Measurements from ENCODE around the gene HNRNPLL.
"Not testable (repeated sequence)": the region's sequence is repeated elsewhere in the genome, so short reads cannot be mapped to it uniquely, and the experiment has no call there.

The HNRNPLL gene

DNA sequence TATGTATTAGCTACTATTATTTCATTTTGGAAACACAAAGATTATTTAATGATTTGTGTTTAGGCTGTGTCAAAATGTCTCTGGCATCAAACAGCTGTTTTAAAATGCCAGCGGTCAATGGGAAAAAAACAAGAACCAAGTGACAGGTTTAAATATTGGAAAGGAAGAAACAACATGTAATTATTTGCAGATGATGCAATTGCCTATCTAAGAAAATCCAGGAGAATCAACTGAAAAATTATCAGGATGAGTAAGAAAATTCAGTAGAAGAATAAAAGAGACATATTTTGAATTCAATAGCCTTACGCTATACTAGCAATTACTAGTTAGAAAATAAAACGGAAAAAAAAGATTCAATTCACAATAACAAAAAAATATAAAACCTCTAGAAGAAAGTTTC, 51.6 kb downstream of the HNRNPLL start:
- no peak for DNase-seq

DNA sequence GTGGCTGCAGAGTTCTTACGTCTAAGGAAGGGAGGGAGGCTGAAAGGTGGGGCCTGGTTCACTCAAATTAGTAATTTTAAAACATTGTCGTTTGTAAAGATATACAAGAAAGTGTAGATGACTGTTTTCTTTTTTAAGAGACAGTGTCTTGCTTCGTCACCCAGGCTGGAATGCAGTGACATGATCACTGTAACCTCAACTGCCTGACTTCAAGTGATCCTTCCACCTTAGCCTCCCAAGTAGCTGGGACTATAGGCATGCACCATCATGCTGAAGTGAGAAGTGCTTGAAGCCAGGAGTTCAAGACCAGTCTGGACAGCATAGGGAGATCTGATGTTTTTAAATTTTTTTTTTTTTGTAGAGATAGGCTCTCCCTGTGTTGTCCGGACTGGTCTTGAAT, 52.9 kb downstream of the HNRNPLL start:
- no peak for DNase-seq

DNA sequence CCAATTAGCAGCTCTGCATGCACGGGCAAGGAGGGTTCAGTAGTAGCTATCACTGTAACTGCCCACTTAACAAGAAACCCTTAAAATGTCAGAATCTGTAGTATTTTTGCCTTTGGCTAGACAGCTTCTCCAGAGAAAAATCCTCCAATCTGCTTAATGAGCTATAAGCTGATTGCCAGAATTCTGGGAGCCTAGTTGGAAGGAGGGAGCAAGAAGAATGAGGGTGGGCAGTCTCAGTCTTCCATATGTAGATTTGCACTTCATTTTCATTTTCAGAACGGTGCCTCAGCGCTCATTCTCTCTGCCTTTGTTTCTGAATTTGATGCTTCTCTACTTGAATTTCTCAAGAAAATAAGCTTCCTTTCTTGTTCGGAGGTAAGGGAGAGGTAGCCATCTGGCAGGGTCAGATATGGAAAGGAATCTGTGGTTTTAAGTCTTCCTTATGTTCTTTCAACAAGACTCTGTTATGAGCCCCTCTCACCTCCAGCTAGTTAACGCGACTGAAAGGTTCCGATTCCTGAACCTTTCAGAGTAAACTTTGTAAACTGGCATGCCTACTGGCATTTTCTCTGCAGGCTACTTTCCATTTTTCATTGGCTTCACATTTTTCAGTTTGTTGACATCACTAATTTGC, 53.5 kb downstream of the HNRNPLL start:
- no peak for DNase-seq

DNA sequence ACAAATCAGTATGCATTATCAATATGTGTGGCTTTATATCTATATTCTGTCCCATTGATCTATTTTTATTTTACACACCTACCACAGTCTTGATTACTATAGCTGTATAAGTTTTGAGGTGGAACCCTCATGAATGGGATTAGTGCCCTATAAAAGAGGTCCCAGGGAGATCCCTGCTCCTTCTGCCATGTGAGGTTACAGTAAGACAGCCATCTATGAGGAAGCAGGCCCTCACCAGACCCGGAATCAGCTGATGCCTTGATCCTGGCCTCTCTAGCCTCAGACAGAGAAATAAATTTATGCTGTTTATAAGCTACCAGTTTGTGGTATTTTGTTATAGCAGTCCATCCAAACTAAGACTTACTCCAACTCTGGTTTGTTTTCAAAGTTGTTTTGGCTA, 54.9 kb downstream of the HNRNPLL start:
- DNase-seq: no peak

DNA sequence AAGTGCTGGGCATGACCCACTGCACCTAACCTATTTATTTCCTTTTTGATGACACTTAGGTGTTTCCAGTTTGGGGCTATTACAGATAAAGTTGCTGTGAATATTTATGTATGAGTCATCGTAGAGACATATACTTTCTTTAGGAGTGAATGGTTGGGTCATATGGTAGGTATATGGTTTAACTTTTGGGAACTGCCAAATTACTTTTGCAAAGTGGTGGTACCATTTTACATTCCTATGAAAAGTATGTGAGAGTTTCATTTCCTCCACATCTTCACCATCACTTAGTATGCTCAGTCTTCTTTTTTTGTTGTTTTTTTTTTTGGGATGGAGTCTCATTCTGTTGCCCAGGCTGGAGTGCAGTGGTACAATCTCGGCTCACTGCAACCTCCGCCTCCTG, 56.1 kb downstream of the HNRNPLL start:
- no peak for DNase-seq

DNA sequence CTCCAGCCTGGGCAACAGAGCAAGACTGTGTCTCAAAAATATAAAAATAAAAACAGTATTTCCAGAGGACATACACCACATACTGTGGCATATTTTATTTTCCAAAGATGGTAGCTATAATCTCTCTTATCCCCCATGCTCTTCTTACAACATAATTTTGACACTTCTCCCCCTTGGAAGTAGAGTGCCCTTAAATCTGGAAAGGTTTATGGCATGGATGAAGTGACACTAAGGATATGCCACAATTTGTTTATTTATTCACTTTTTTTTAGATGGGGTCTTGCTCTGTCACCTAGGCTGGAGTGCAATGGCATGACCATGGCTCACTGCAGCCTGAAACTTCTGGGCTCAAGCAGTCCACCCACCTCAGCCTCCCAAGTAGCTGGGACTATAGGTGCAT, 56.7 kb downstream of the HNRNPLL start:
- no peak for DNase-seq

DNA sequence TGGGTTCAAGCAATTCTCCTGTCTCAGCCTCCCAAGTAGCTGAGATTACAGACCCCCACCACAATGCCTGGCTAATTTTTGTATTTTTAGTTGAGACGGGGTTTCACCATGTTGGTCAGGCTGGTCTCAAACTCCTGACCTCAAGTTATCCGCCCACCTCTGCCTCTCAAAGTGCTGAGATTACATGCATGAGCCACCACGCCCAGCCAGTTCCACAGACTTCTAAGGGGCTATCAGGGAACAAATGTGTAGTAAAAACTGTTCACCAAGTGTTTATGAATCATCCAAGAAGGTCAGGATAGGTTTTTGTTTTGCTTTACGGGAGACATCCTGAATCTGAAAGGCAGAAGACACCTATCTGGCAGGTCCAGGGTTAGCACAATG, 60.5 kb downstream of the HNRNPLL start:
- DNase-seq: peak; percentile 42 to 47

DNA sequence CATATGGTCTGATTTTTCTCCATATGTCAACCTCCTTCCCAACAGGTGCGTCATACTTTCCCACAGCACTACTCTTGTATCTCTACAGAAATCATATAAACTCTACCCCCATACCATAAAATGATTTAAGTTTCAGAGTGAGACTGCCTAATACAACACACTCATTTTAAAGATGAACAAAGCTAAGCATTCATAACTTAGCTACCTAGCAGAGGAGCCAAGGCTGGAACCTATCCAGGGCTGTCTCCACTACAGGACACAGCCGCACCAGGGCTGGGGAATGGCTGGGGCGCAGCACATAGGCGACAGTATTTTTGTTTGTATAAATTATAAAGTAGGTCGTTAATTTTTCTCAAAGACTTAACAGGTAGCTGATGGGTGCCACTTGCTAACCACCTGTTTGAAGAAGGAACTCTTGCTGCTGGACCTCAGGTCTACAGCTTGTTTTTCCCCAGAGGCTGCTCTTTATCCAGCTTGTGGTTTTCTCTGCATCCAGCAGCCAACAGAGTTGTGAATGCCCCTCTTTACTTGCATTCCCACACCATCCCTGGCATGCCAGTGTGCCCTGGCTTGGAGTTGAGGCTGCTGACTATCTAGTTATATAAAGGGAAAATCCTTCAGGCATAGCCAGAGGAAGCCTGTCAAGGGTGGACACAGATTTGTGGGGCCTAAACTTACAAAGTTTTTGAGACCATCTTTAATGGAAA, 62.0 kb downstream of the HNRNPLL start:
- DNase-seq: no peak

DNA sequence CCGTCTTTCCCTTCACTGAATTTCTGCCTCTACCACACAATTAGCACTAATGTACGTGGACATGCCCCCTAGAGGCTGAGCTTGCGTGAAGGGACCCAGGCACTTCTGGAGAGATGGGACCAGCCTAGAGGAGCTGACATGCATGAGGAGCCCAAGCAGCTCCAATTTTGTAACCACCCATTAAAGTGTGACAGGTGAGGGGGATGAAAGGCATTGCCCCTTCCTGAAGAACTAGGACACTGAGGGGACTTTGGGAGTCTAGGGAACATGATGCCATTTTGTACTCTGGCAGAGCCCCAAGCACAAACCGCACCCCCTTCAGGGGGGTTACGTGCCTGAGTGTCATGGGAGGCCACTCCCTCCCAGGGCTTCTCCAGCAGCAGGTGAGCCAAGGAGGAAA, 63.6 kb downstream of the HNRNPLL start:
- DNase-seq: no peak

DNA sequence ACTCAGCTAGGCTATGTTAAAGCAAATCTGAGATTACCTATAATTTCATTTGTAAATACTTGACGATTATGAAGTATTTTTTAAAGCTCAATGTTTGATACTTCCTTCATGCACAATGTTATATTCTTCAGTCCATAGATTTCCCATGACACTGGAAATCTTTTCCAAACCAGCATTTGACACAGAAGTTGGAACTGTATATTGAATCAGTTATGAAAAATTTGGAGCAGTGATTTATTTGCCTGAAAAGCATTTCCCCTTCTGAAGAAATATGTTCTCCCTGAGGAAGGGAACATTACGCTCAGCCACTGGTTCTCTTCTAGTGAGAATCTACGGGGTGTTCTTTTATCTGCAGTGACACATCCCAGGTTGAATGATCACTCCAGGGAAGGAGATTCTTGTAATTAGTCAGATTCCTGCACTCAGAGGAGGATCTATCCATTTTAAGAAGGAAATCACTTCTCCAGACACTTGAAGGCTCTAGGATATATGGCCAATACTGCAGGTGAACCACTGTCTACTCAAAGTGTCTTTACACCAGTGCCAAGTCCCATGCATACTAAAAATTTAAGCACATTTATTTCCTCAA, 64.7 kb downstream of the HNRNPLL start:
- DNase-seq: no peak

DNA sequence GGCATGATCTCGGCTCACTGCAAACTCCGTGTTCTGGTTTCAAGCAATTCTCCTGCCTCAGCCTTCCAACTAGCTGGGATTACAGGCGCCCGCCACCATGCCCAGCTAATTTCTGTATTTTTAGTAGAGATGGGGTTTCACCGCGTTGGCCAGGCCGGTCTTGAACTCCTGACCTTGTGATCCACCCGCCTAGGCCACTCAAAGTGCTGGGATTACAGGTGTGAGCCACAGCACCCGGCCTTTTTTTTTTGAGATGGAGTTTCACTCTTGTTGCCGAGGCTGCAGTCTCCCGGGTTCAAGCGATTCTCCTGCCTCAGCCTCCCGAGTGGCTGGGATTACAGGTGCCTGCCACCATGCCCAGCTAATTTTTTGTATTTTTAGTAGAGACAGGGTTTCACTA, 65.4 kb downstream of the HNRNPLL start:
- not testable (repeated sequence) for DNase-seq

DNA sequence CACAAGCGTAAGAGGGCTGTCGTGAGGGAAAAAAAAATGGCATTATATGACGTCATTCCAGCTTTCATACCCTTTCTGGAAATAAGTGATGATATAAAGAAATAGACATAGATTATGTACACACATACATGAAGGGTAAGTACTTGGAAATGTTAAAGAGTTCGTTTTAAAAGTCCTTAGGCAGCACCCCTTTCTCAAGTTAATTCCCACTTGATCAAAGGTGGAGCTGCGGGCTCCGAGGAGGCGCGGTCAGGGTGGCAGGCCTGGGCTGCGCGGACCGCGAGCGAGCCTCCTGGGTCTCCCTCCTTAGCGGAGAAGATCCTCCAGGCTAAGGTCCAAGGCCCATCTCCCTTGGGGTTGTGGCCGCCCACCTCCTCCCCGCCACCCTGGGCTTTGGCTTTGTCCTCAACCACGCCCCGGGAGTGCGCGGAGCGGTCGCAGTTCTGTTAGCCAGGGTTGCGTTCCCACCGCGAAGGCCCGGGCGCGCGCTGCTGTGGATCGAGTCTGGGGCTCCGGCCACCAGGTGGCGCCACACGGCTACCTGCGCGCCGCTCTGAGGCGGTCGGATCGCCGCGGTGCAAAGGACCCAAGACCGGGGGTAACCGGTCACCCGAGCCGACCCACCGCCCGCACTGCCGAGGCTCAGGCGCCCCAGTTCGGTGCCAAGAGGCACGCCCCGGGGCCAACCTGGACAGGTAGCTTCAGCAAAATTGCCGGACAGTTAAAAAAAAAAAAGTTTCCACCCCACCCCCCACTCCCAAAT, 66.8 kb downstream of the HNRNPLL start:
- DNase-seq: peak; percentile 89 to 90

DNA sequence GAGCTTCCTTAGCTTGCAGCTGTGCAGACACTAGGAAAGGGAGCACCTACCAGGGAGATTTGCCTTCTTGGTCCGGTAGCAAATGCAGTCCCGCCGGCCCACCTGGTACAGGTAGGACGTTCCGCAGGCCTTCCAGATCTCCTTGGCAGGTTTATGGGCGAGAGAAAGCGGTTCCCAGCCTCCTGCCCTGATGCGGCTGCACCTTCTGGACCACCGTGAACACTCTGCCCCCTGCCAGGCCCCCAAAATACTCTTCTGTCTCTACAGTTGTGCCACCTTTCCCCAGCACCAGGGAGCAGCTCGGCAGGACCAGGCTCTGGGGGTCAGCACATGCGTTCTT, 67.4 kb downstream of the HNRNPLL start:
- no peak for DNase-seq

DNA sequence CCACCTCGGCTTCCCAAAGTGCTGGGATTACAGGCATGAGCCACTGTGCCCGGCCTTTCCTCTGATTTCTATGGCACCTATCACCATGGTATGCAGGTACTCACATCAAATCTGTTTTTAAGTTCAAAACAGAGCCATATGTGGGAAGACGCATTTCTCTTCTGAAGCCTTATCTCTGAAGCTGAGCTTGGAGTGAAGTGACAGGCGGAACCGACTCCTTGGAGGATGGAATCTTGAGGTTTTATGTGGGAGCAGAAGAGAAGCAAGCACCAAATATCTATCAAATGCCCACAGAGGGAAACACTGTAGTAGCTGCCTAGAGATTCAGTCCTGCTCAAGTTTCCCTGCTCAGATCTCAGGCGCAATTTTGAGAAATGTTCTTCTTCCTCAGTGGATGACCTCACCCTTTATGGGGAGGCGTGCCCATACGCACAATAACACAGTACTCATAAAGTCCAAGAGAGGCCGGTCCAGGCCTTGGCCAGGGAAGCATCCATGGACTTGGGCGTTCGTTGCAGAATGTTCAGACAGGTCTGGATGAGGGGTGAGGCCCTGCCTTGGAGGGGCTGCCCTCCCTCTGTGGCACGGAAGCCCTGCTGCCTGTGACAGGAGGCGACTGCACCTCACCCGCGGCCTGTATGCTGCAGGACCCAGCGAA, 67.9 kb downstream of the HNRNPLL start:
- DNase-seq: no peak

DNA sequence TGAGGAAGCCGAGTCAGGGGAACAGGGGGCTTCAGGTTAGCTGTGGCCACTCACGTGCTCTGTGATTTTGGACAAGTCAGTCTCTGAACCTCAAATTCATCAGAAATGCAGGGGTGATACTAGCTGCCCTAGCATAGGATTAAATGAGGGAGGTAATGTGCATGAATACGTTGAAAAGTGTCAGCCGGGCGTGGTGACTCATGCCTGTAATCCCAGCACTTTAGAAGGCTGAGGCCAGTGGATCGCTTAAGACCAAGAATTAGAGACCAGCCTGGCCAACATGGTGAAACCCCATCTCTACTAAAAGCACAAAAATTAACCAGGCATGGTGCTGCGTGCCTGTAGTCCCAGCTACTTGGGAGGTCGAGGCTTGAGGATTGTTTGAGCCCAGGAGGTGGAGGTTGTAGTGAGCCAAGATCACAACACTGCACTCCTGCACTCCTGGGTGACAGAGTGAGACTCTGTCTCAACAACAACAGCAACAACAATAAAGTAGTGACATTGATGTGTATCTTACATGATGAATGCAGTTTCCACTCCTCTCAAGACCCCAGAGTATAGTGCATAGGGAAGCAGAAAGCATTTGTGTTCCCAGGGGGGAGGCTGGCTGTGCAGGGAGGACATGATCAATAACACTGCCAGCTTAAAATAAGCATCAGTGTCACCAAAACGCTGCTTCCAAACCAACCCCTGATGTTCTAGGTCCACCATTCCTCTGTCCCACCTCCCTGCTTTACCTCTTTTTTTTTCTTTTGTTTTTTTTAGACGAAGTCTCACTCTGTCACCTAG, 68.8 kb downstream of the HNRNPLL start:
- DNase-seq: no peak

DNA sequence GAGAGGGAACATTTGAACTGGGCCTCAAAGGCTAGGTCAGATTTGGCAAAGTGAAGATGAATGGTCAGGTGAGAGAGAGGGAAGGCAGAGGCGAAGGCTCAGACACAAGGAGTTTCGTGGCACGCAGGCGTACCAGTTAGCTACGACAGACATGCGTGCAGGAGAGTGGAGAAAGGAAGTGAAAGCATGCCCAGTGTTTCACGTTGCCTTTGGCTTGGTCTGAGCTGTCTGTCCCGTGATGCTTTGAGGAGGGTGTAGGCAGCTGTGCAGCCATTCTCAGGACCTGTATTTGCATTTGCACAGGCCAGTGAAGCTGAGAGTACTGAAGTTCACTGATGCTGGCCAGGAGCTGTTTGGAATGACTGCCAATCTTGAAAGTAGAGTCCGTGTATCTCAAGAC, 69.5 kb downstream of the HNRNPLL start:
- no peak for DNase-seq

DNA sequence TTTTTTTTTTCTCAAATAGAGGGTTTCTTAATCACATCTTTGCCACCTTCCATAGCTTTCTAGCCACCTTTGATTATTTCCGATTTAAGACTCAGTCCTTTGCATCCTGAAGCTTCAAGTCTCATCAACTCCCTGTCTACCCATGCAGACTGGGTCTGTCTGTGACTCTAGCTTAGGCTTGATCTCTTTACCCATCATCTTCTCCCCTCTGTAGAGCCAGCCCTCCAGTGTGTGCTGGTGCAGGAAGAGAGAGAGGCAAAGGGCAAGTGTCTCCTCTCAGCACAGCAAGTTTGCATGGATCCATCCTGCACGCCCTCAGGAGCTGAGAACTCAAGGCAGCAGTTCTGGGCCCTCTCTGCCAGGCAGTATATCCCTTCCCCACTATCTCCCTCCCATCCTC, 70.4 kb downstream of the HNRNPLL start:
- no peak for DNase-seq

DNA sequence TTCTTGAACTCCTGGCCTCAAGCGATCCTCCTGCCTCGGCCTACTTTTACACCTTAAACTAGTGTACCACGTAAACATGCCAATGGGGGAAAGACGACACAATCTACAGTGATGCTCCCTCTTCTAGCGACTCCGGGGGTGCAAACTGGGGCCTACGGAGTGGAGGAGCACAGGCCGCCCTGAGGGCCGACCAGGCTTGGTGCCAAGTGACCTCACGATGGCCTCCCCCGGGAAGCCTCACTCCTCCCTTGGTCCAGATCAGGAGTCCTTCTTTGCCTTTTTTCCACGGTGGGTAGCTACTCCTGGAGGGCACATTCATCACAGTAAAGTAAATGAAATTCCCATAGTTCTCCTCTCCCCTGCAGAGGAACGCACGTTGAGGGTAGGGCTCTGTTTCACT, 73.5 kb downstream of the HNRNPLL start:
- DNase-seq: no peak

DNA sequence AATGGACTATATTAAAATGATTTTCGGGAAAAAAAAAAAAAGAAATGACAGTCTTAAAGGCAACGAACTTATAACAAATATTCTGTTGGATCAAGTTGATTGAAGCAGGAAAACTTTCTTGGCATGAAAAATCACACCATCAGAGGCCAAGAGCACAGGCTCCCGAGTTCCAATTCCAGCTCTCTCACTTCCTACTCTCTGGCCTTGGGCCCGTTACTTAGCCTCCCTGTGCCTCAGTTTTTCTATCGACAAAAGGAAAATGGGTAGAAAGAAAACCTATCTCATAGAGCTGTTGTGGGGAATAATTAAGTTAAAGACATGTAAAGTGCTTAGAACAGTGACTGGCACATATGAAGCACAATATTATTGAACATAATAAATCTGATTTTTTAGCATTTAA, 74.2 kb downstream of the HNRNPLL start:
- DNase-seq: no peak

DNA sequence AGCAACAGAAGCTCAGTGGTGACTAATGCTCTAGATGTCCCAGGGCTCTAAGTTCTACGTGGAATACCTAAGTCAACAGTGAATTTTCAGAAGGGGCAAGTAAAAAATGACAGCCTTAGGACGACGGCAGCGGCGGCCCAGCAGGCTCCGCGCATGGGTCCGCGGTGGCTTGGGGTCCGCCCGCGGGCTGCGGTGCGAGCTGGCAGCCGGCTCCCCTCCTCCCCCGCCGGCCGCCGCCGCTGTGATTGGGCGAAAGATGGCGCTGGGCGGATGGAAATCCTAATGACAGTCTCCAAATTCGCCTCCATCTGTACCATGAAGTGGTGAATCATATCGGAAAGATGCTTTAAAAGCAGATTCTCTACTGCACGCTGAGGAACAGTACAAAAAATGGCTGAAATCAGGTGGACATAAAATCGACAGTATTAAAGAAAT, 74.7 kb downstream of the HNRNPLL start:
- DNase-seq: peak; percentile 74 to 80

DNA sequence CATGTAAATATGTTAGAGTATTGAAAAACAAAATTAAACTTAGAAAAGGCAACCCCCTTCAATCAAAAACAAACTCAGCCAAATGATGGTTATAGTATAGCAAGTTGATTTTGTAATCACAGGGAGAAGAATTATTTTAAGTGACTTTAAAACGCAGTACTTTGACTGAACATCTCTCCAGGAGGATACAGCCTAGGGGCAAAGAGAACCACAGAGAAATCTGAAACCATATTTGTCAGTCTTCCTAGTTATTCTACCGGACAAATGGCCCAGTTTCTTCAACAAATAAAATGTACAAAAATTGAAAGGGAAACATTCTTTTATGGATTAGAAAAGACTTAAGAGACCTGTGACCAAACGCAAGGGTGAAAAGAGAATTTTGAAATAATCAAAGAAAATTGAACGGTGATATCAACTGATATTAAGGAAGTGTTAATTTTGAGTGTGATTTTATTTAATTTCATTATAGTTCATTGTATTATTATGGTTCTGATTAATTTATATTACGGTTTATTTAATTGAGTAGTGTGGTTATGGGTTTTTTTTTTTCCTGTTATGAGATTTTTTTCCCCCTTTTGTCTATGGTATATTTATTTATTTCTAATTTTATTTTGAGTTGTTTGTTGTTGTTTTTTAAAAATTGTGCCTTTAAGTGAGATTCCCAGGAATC, 75.3 kb downstream of the HNRNPLL start:
- no peak for DNase-seq

DNA sequence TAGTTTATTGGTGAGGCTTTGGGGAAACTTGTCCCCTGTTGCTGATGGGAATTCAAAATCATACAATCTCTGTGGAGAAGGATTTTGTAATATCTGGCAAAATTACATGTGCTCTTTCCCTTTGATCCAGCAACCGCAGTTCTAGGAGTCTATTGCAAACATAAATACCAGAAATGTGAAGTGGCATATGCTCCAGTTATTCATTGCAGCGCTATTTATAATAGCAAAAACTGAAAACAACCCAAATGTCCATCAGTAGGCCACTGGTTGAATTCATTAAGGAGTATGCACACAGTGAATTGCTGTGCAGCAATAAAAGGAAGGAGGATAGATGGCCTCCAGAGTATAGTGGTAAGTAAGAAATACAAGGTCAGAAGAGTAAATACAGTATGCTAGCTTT, 76.5 kb downstream of the HNRNPLL start:
- DNase-seq: no peak
